ENCODE data around the gene SLC4A5. TPM values are rescaled to one million over a fixed set of nuclear protein-coding genes. Genes with fewer than 3 reads are reported as not detected.
A peak's percentile ranks its signal among the peaks of the same experiment; 100 is the strongest.
"Not testable (repeated sequence)": the region's sequence is repeated elsewhere in the genome, so short reads cannot be mapped to it uniquely, and the experiment has no call there.

The SLC4A5 gene
- total RNA-seq, 2 experiments from 2014 or later = 2.2 to 2.7 TPM

DNA sequence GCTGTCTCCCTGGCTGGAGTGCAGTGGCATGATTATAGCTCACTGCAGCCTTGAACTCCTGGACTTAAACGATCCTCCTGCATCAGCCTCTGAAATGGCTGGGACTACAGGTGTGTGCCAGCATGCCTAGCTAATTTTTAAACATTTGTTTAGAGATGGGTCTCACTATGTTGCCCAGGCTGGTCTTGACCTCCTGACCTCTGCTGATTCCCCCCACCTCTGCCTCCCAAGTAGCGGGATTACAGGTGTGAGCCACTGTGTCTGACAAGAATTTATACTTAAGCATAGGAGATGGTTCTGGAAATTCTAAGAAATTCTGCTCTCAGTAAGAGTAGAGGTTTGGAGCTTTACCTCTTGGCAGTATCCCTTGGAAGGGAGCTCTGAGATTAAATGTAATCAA, 126.6 kb downstream of the SLC4A5 start:
- H3K4me3 Mint-ChIP-seq = no peak overlapping the region
- intact Hi-C loops (cut with DNase I, micrococcal nuclease) = no loop called here
- peaks cover 52% of the 10 kb centered on the region for H3K36me3 Mint-ChIP-seq (ENCODE audit: low read depth)
- ATAC-seq (no peak), DNase-seq (no peak)
- POLR2A ChIA-PET = interaction anchor here (0.8 to 1.6 kb wide), 4 partner anchors 11 to 38 kb away, joined by 3 to 7 read pairs (median 4); partner anchors contain the start of gene MOB1A
- no peak overlapping the region for H3K27ac Mint-ChIP-seq
- no peaks in the 10 kb centered on the region for H3K27me3 Mint-ChIP-seq
- no peaks in the 10 kb centered on the region for H3K4me1 Mint-ChIP-seq
- H3K9me3 Mint-ChIP-seq (ENCODE audit: low read depth) = no peaks in the 10 kb centered on the region
- CTCF ChIA-PET = interaction anchor here (0.6 to 1.6 kb wide), 8 partner anchors 17 to 461 kb away, joined by 3 to 5 read pairs (median 3); no protein-coding TSS in a partner anchor

GRCh38 chr2:74215771-74216170, 127.4 kb downstream of the SLC4A5 start:
- POLR2A ChIA-PET = interaction anchor here (0.8 to 1.6 kb wide), 4 partner anchors 10 to 63 kb away, joined by 3 to 7 read pairs (median 4); no protein-coding TSS in a partner anchor
- H3K27ac Mint-ChIP-seq, H3K27me3 Mint-ChIP-seq: not testable (repeated sequence)

GRCh38 chr2:74212702-74213410, 130.4 kb downstream of the SLC4A5 start:
- POLR2A ChIA-PET = no interaction called here
- DNase-seq (no peak), ATAC-seq (no peak)
- H3K27ac Mint-ChIP-seq = no peak overlapping the region
- H3K4me3 Mint-ChIP-seq = no peak overlapping the region
- peaks cover 65% of the 10 kb centered on the region for H3K36me3 Mint-ChIP-seq (ENCODE audit: low read depth)
- peaks cover 10% of the 10 kb centered on the region for H3K4me1 Mint-ChIP-seq
- no peaks in the 10 kb centered on the region for H3K9me3 Mint-ChIP-seq (ENCODE audit: low read depth)
- no peaks in the 10 kb centered on the region for H3K27me3 Mint-ChIP-seq
- CTCF ChIA-PET = interaction anchor here (1.0 kb wide), 1 partner anchor 122 kb away, joined by 4 read pairs; no protein-coding TSS in a partner anchor
- intact Hi-C loops (cut with DNase I, micrococcal nuclease) = no loop called here

More at GRCh38 chr2:74215771-74216170, 127.4 kb downstream of the SLC4A5 start:
- peaks cover 58% of the 10 kb centered on the region for H3K36me3 Mint-ChIP-seq (ENCODE audit: low read depth)
- H3K4me3 Mint-ChIP-seq; H3K4me1 Mint-ChIP-seq; H3K9me3 Mint-ChIP-seq (ENCODE audit: low read depth); DNase-seq; intact Hi-C loops (cut with DNase I, micrococcal nuclease); ATAC-seq: not testable (repeated sequence)
- CTCF ChIA-PET = interaction anchor here (0.6 to 1.0 kb wide), 4 partner anchors 17 to 460 kb away, joined by 3 to 5 read pairs (median 3); no protein-coding TSS in a partner anchor

GRCh38 chr2:74206180-74206688, 137.0 kb downstream of the SLC4A5 start:
- no peaks in the 10 kb centered on the region for H3K9me3 Mint-ChIP-seq (ENCODE audit: low read depth)
- H3K27me3 Mint-ChIP-seq = no peaks in the 10 kb centered on the region
- peak overlapping the region; percentile 94 for H3K27ac Mint-ChIP-seq
- DNase-seq (peak; percentile 63), ATAC-seq (peak; percentile 82)
- intact Hi-C loops (cut with DNase I, micrococcal nuclease) = loop anchor here in 1 of 2 experiments (1.0 to 5.0 kb wide), 2 partner anchors 34 to 58 kb away; no protein-coding TSS in a partner anchor
- H3K36me3 Mint-ChIP-seq (ENCODE audit: low read depth) = peaks cover 86% of the 10 kb centered on the region
- CTCF ChIA-PET = interaction anchor here (0.8 to 1.3 kb wide), 5 partner anchors 28 to 385 kb away, joined by 3 to 5 read pairs (median 3); partner anchors contain the start of gene MOB1A
- POLR2A ChIA-PET = interaction anchor here (0.6 to 2.1 kb wide), 5 partner anchors 10 to 378 kb away, joined by 3 to 7 read pairs (median 4); partner anchors contain the start of genes MOB1A and STAMBP
- H3K4me1 Mint-ChIP-seq = peaks cover 66% of the 10 kb centered on the region
- H3K4me3 Mint-ChIP-seq = peak overlapping the region; percentile 61

DNA sequence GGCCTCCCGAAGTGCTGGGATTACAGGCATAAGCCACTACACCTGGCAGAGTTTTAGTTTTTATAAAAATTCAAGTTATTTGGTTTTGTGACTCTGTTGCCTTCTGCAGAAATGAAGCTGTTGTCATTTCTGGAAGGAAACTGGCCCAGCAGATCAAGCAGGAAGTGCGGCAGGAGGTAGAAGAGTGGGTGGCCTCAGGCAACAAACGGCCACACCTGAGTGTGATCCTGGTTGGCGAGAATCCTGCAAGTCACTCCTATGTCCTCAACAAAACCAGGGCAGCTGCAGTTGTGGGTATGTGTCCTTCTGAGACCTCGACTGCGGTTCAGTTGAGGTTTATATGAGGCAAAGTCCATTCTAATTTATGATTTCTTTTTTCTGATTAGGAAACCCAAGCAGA, 137.6 kb downstream of the SLC4A5 start:
- H3K36me3 Mint-ChIP-seq (ENCODE audit: low read depth) = peaks cover 89% of the 10 kb centered on the region
- peak overlapping the region; percentile 94 for H3K27ac Mint-ChIP-seq
- peaks cover 71% of the 10 kb centered on the region for H3K4me1 Mint-ChIP-seq
- peak overlapping the region; percentile 61 for H3K4me3 Mint-ChIP-seq
- intact Hi-C loops (cut with DNase I, micrococcal nuclease) = loop anchor here in 1 of 2 experiments (5.0 kb wide), 1 partner anchor 33 kb away; no protein-coding TSS in a partner anchor
- ATAC-seq (peak; percentile 57), DNase-seq (peak; percentile 56)
- no peaks in the 10 kb centered on the region for H3K27me3 Mint-ChIP-seq
- CTCF ChIA-PET = interaction anchor here (1.1 to 1.2 kb wide), 2 partner anchors 27 to 385 kb away, joined by 3 to 5 read pairs; partner anchors contain the start of gene MOB1A
- POLR2A ChIA-PET = interaction anchor here (0.6 to 2.1 kb wide), 4 partner anchors 11 to 377 kb away, joined by 3 to 7 read pairs (median 4); partner anchors contain the start of genes MOB1A and STAMBP
- H3K9me3 Mint-ChIP-seq (ENCODE audit: low read depth) = no peaks in the 10 kb centered on the region

DNA sequence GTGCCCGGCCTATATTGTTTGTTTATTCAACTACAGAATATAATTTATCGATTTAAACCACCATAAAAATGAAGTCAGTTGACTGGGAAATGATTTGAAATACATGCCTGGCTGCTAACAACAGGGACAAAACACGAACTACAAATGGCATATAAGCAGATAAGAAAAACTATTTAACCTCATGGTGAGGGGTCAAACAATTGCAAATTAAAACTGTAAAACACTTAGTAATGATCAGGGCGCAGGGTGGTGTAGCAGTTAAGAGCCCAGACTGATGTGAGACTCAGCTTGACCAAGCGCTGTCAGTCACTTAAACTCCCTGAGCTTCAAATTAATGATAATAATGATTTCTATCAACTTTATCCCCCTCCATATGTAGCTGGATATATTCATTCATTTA, 138.1 kb downstream of the SLC4A5 start:
- DNase-seq (no peak), ATAC-seq (no peak)
- ChIA-PET POLR2A (interaction anchor here (0.6 to 2.1 kb wide), 4 partner anchors 11 to 39 kb away, joined by 3 to 7 read pairs (median 4); partner anchors contain the start of gene MOB1A), CTCF (interaction anchor here (0.7 to 1.3 kb wide), 3 partner anchors 27 to 381 kb away, joined by 3 to 6 read pairs (median 3); partner anchors contain the start of gene MOB1A)
- H3K9me3 Mint-ChIP-seq (ENCODE audit: low read depth) = no peaks in the 10 kb centered on the region
- H3K27me3 Mint-ChIP-seq = no peaks in the 10 kb centered on the region
- intact Hi-C loops (cut with DNase I, micrococcal nuclease) = loop anchor here in 1 of 2 experiments (5.0 kb wide), 1 partner anchor 33 kb away; no protein-coding TSS in a partner anchor
- H3K4me3 Mint-ChIP-seq = peak overlapping the region; percentile 61
- peaks cover 74% of the 10 kb centered on the region for H3K4me1 Mint-ChIP-seq
- H3K36me3 Mint-ChIP-seq (ENCODE audit: low read depth) = peaks cover 90% of the 10 kb centered on the region
- H3K27ac Mint-ChIP-seq = peak overlapping the region; percentile 94

DNA sequence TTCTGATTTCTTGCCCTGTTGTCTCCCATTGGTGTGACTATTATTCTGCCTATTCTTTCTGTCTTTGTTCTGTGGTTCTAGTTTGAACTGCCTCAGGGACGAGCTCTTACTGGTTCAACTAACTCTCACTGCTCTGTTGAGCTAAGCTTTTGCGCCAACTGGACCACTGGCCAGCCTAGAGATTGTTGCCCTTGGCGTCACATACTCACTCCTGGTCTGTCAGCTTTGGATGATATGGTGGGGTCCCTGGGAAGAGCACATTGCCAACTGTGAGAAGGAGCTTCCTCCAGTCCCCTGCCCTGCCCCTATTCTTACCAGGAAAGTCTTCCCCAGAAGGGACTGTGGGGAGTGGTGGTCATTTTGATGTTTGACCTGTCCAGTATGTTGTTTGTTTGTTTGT, 138.8 kb downstream of the SLC4A5 start:
- DNase-seq = no peak
- Mint-ChIP-seq H3K27ac (peak overlapping the region; percentile 74), H3K4me1 (peaks cover 73% of the 10 kb centered on the region), H3K4me3 (no peak overlapping the region), H3K36me3 (ENCODE audit: low read depth) (peaks cover 91% of the 10 kb centered on the region), H3K27me3 (no peaks in the 10 kb centered on the region), H3K9me3 (ENCODE audit: low read depth) (no peaks in the 10 kb centered on the region)
- intact Hi-C loops (cut with DNase I, micrococcal nuclease) = loop anchor here in 1 of 2 experiments (5.0 kb wide), 2 partner anchors 37 to 372 kb away; no protein-coding TSS in a partner anchor
- no peak for ATAC-seq
- ChIA-PET POLR2A (interaction anchor here (1.1 kb wide), 1 partner anchor 26 kb away, joined by 3 read pairs; the partner anchor contains the start of gene MOB1A), CTCF (interaction anchor here (0.7 to 1.3 kb wide), 3 partner anchors 26 to 380 kb away, joined by 3 to 6 read pairs (median 3); partner anchors contain the start of gene MOB1A)

DNA sequence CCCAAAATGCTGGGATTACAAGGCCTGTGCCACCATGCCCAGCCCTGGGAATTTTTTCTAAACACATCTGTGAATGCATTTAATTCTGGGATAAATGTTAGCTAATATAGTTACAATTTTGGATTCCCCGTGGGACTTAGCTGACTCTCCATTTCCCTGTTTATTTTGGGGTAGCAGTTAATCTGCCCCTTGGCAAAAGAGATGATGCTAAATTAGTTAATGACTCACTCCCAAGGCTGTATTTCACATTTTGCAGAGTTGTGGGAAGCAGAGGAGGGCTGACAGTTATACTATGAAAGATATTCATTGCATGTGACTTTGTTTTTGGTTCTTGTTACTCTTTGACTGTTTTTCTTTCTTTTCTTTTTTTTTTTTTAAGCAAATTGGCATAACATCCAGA, 141.6 kb downstream of the SLC4A5 start:
- H3K36me3 Mint-ChIP-seq (ENCODE audit: low read depth) = peaks cover 75% of the 10 kb centered on the region
- ATAC-seq = no peak
- DNase-seq = no peak
- peaks cover 69% of the 10 kb centered on the region for H3K4me1 Mint-ChIP-seq
- H3K27me3 Mint-ChIP-seq = no peaks in the 10 kb centered on the region
- no peaks in the 10 kb centered on the region for H3K9me3 Mint-ChIP-seq (ENCODE audit: low read depth)
- POLR2A ChIA-PET = no interaction called here
- intact Hi-C loops (cut with DNase I, micrococcal nuclease) = loop anchor here in 1 of 2 experiments (5.0 kb wide), 2 partner anchors 34 to 369 kb away; no protein-coding TSS in a partner anchor
- H3K27ac Mint-ChIP-seq = peak overlapping the region; percentile 100
- CTCF ChIA-PET = interaction anchor here (0.8 to 3.5 kb wide), 2 partner anchors 10 to 54 kb away, joined by 3 to 18 read pairs; partner anchors contain the start of gene BOLA3
- H3K4me3 Mint-ChIP-seq = peak overlapping the region; percentile 100

GRCh38 chr2:74201196-74201595, 142.0 kb downstream of the SLC4A5 start:
- DNase-seq (no peak), ATAC-seq (no peak)
- Mint-ChIP-seq H3K27ac (peak overlapping the region; percentile 100), H3K9me3 (ENCODE audit: low read depth) (no peaks in the 10 kb centered on the region), H3K36me3 (ENCODE audit: low read depth) (peaks cover 71% of the 10 kb centered on the region), H3K4me3 (peak overlapping the region; percentile 100), H3K27me3 (no peaks in the 10 kb centered on the region), H3K4me1 (peaks cover 65% of the 10 kb centered on the region)
- intact Hi-C loops (cut with DNase I, micrococcal nuclease) = loop anchor here in 1 of 2 experiments (5.0 kb wide), 2 partner anchors 34 to 369 kb away; no protein-coding TSS in a partner anchor
- ChIA-PET CTCF (interaction anchor here (0.8 to 3.6 kb wide), 3 partner anchors 10 to 54 kb away, joined by 3 to 19 read pairs (median 18); partner anchors contain the start of genes BOLA3 and MOB1A), POLR2A (interaction anchor here (1.0 kb wide), 1 partner anchor 20 kb away, joined by 3 read pairs; no protein-coding TSS in a partner anchor)

- peak overlapping the region; percentile 100 for H3K27ac Mint-ChIP-seq
- ChIA-PET CTCF (interaction anchor here (0.6 to 3.6 kb wide), 7 partner anchors 21 to 195 kb away, joined by 3 to 19 read pairs (median 5); partner anchors contain the start of genes BOLA3 and MOB1A), POLR2A (interaction anchor here (0.6 to 2.6 kb wide), 11 partner anchors 9 to 463 kb away, joined by 3 to 32 read pairs (median 4); partner anchors contain the start of genes MOB1A, TPRKB and WBP1)
- DNase-seq (peak; percentile 60), ATAC-seq (no peak)
- intact Hi-C loops (cut with DNase I, micrococcal nuclease) = loop anchor here (1.0 to 5.0 kb wide), 8 partner anchors 33 to 637 kb away; partner anchors contain the start of genes DGUOK (in 1 of the 2) and TPRKB (in 1 of the 2)
- no peaks in the 10 kb centered on the region for H3K27me3 Mint-ChIP-seq
- H3K4me3 Mint-ChIP-seq = peak overlapping the region; percentile 100
- H3K36me3 Mint-ChIP-seq (ENCODE audit: low read depth) = peaks cover 57% of the 10 kb centered on the region
- no peaks in the 10 kb centered on the region for H3K9me3 Mint-ChIP-seq (ENCODE audit: low read depth)
- H3K4me1 Mint-ChIP-seq = peaks cover 52% of the 10 kb centered on the region
Observed at GRCh38 chr2:74199871-74200305, 143.3 kb downstream of the SLC4A5 start.

Data from activated CD4-positive, alpha-beta T cell treated with anti-CD3 and anti-CD28 coated beads for 36 hours (primary cell).